ELR (cell line): Measurements from ENCODE around the gene CORO1C.
"Not testable (repeated sequence)": the region's sequence is repeated elsewhere in the genome, so short reads cannot be mapped to it uniquely, and the experiment has no call there.

ENCODE experiments used
- DNase-seq: peaks from one replicate; pipeline ENCODE4 v3.0.0-alpha.2; 2015; ENCODE audit warnings: low read depth

The CORO1C gene

GRCh38 chr12:108633534-108634248 lies 97.6 kb downstream of the CORO1C start, which contains the start of gene SELPLG:
Gene SELPLG (minus strand): TSS chr12:108633894. CDS start chr12:108624307, 9,587 bp downstream.
- no peak for DNase-seq

- no peak for DNase-seq
These were observed 98.2 kb downstream of the CORO1C start for GRCh38 chr12:108633081-108633533.

DNA sequence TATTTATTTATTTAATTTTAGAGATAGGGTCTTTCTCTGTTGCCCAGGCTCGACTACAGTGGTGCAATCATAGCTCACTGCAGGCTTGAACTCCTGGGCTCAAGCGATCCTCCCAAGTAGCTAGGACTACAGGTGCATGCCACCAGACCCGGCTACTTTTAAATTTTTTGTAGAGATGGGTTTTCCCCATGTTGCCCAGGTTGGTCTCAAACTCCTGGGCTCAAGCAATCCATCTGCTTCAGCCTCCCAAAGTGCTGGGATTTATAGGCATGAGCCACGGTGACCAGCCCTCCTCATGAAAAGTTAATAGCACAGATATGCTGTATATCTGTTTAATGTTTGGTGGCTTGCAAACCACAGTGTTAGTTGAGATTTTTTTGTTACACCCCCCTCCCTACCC lies 100.1 kb downstream of the CORO1C start:
- DNase-seq = not testable (repeated sequence)

- DNase-seq = peak; percentile 98
These were observed 100.7 kb downstream of the CORO1C start for GRCh38 chr12:108630481-108631207.

GRCh38 chr12:108629824-108630476 lies 101.4 kb downstream of the CORO1C start:
- peak; percentile 94 for DNase-seq

- no peak for DNase-seq
These were observed 102.2 kb downstream of the CORO1C start for GRCh38 chr12:108629151-108629550.

- no peak for DNase-seq
These were observed 104.0 kb downstream of the CORO1C start for GRCh38 chr12:108627134-108627920.

- no peak for DNase-seq
These were observed 106.1 kb downstream of the CORO1C start for GRCh38 chr12:108625228-108625627.

DNA sequence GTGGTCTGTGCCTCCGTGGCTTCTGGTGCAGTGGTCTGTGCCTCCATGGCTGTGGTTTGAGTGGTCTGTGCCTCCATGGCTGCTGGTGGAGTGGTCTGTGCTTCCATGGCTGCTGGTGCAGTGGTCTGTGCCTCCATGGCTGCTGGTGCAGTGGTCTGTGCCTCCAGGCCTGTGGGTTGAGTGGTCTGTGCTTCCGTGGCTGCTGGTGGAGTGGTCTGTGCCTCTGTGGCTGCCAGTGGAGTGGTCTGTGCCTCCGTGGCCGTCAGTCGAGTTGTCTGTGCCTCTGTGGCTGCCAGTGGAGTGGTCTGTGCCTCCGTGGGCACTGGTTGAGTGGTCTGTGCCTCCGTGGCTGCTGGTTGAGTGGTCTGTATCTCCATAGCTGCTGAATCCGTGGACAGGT lies 107.7 kb downstream of the CORO1C start:
- no peak for DNase-seq

- DNase-seq = no peak
These were observed 108.3 kb downstream of the CORO1C start for GRCh38 chr12:108622921-108623514.

DNA sequence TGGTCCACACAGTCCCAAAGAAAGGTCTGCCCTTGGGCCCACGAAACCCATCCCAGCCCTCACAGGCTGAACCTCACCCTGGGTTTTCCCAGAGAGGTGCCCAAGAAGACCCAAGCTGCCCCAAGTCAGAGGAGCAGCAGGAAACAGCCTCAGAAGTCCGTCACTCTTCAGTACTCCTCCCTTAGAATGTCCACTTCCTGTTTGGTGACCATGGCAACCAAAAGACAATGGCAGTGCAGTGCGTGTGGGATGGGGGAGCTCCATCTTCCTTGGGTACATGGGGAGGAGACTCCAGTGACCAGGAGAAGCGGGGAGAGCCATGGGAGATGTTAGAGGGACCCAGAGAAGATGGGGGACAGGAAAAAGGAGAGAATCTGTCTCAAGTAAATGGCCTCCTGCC lies 108.9 kb downstream of the CORO1C start:
- no peak for DNase-seq

GRCh38 chr12:108621161-108621560 lies 110.2 kb downstream of the CORO1C start:
- DNase-seq = no peak

GRCh38 chr12:108620236-108620879 lies 111.0 kb downstream of the CORO1C start:
- DNase-seq = no peak

DNA sequence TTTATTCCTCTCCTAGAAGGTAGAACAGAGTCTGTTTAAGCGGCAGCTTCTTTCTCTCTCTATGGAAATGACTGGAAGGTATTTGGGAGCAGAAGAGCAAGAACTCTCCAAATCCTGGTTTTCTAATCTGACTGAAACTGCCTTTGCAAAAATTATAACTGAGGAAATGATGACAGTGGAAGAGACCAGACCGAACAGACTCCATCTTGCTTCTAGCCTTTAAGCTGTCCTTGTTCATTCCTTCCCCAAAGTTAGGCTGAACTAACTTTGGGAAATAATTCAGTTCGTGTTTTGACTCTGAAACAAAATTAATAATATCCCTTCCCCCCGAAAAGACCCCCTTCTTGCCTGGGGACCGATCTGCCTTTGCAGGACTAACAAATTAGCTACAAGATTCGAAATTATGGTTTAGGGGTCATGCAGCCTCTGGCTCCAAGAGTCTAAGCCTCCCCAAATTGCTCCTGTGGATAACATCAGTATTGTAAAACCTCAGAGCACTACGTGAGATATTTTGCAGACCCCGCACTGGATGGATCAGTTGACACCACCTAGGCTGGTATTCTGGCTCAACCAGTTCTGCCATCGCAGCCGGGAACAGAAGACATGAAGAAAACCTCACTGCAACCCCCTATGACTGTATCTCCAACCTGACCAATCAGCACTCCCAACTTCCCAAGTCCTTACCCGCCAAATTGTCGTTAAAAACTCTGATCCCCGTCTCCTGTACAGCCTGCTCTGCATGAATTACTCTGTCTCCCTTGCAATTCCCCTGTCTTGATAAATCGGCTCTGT lies 111.8 kb downstream of the CORO1C start:
- no peak for DNase-seq

GRCh38 chr12:108618953-108619274 lies 112.4 kb downstream of the CORO1C start:
- DNase-seq = not testable (repeated sequence)

DNA sequence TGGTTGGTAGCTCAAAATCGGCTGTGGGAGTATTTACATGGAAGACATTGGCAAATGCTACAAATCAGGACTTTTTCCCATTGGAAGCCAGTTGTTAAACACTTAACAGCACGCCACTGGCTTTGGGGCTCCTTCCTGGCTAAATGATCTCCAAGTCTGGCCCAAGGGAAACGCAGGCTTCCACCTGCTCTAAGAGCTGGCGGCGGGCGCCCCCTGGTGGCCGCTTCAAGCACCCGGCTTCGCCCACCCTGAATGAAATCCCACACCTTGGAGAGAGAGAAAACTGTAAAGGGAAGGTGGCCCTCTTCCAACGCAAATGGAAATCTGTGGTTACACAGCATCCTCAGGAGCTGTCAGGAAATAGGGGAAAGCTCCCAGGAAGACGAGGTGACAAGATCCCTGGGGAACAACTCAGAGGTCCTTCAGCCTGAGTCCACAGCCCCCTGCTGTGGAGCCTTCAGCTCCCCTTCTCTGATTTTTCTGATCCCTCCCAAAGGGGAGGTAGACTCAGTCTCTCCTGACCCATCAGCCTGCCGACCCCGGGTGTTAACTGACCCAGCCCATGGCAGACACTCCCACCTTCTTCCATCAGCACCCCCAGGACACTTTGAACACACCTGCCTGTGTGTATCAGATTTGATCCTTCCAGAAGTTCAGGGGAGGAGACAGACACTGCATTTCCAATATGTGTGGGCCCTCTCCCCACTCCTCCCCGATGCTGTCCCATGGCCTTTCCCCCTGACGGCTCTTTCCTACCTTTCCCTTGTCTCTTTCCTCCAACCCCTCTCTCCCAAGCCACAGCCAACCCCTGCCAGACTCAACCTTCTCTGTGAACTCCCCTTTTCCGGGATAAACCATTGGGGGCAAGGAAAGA lies 113.0 kb downstream of the CORO1C start:
- peak; percentile 90 for DNase-seq

GRCh38 chr12:108616941-108617858 lies 114.1 kb downstream of the CORO1C start:
- peak; percentile 86 for DNase-seq

DNA sequence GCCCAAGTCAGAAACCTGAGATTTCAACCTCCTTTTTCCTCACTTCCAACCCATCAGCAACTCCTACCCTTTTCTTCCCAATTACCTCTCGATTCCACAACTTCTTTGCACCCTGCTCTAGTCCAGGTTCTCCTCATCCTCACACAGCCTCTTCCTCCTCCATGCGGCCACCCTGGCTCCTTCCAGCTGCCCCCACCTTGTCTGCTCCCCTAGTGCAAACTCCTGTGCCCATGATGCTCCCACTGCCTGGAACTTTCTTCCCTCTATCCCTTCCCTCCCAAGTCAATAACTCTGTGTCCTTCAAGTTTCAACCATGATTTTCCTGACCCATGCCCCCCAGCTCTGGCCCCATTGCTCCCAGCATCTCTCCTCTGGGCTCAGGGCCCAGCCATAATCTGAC lies 115.0 kb downstream of the CORO1C start:
- no peak for DNase-seq
